NOMO-1 treated with dmso at 0.1 percent for 144 hours (cell line): Measurements from ENCODE around the gene C6orf120.

Source experiments
- DNase-seq: peaks from one replicate; lab custom pipeline; 2025; ENCODE audit not compliant: unreplicated experiment; lab: John Stamatoyannopoulos, UW

C6orf120 gene

DNA sequence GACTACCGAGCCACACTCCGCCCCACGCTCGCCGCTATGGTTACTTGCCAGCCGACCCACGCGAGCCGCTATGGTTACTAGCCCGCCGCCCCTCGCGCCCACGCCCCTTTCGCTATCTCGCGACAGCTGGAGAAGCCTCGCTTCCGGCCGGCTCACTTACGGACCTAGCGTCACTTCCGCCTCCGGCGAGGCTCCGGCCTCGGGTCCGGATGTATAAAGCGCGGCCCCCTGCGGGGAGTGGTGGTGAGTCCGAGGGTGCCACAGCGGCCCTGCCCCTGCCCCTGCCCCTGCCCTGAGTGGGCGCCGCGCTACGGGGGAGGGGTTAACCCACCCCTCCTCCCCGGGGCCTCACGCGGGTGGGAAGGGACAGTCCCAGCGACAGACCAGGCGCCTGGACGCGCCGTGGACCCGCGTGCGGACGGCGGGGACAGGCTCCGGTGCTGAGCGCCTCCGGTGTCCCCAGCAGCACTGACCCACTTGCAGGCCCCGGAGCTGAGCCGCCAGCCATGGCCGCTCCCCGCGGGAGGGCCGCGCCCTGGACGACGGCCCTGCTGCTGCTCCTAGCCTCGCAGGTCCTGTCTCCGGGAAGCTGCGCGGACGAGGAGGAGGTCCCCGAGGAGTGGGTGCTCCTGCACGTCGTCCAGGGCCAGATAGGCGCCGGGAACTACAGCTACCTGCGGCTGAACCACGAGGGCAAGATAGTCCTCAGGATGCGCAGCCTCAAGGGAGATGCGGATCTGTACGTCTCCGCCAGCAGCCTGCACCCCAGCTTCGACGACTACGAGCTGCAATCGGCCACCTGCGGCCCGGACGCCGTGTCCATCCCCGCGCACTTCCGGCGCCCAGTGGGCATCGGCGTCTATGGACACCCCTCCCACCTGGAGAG is at the start of gene C6orf120, which contains the start of gene WDR27:
Gene C6orf120 (plus strand): TSS at position 173 of the 886 bp plus-strand sequence. CDS start 334 bp downstream, at position 507.
Gene WDR27 (minus strand): TSS at position 76 of the 886 bp plus-strand sequence. CDS start 13,024 bp downstream, outside the sequence.
- peak; percentile 93 for DNase-seq

GRCh38 chr6:169652896-169653295 is 49.0 kb upstream of the C6orf120 start:
- no peak for DNase-seq

DNA sequence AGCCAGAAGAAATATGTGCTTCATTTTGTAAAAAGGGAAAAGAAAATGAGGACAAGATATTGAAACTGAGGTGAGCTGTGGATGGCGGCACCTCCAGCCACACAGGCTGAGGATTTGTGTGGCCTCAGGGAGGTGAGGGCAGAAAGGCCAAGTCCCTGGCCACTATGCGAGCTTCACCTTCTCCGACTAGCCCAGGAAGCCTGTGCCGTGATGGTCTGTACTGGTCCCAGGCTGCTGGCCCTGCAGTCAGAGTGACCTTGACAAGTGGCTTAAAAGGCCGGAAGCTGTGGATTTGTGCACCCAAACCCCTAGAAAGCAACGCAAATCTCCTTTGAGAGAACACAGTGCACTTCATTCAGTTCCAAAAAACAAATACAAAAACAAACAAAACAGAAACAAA is 48.2 kb upstream of the C6orf120 start:
- no peak for DNase-seq

DNA sequence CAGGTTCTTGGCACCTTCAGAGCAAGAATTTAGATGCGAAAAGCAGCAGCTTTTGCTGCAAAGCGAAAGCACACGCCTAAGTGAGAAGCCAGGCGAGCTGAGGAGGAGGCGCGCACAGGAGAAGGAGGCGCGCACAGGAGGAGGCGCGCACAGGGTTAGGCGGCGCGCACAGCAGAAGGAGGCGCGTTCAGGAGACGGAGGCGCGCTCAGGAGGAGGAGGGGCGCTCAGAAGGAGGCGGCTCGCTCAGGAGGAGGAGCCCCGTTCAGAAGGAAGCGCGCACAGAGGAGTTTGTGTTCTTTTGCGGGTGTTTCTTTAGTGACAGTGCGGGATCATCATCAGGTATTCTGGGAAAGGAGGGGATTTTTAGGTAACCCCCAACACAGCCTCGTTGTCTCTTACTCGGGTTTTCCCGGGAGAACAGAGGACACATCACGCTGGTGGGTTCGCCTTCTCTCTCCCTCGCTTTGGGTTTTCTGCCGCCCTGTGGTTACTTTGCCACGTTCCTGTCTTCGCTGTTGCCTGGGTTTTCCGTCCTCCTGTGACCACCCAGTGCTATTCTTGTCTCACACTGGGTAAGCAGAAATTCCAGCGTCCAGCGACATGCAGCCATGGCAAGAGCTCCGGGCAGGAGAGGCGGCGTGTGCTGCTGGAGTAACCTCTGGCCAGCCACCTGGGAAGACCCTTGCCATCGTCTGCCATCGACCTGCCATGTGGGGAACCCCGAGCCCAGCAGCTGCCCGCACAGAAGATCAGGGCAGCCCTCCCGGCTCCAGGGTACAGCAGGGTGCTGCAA is 47.1 kb upstream of the C6orf120 start:
- DNase-seq, result no peak

DNA sequence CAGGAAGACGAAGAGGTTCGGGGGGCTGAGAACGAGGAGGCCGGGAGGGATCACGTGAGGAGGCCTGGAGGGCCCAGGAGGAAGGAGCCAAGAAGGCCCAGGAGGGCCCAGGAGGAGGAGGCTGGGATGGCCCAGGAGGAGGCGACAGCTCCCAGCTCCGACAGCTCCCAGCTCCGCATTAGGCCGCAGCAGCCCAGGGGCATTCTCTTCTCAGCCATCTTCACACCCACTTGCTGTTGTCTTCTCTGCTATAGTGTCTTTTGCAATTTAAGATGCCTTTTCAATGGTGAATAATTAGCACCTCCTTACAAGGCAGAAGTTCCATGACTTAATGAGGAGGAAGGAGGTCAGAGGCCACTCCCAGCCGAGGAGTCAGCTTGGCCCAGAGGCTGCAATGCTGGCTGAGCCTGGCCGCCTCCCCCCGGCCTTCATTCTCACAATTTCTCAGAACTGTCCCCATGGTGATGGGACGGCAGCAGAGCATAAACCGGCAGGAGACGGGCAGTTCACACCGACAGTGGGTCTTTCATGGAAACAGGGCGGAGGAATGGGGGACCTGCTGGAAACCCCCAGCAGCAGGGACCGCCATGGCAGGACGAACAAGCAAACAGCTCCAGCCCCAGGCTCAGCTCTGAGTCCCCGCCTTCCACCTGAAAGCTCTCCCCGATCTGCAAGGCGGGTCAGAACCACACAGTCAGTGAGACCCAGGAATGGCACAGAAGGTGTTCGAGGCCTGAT is 45.2 kb upstream of the C6orf120 start:
- DNase-seq, result no peak

DNA sequence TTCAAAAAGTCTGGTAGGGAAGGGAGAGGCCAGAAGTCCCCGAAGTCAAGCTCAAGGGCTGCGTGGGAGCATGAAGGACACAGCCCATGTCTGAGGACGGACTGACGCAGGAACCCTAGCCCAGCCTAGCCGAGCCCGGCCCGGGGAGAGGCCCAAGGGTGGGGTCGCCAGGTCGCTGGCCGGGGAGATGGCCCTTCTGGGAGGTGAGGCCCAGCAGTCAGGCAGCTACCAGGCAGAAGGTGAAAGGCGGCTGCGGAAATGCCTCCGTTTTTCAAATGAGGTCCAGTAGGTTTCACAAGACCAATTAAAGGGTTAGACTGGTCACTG is 44.7 kb upstream of the C6orf120 start:
- no peak for DNase-seq

- no peak for DNase-seq
Measured at GRCh38 chr6:169659820-169660610, 41.9 kb upstream of the C6orf120 start.

- DNase-seq, result no peak
Measured at GRCh38 chr6:169660751-169661390, 41.1 kb upstream of the C6orf120 start.

DNA sequence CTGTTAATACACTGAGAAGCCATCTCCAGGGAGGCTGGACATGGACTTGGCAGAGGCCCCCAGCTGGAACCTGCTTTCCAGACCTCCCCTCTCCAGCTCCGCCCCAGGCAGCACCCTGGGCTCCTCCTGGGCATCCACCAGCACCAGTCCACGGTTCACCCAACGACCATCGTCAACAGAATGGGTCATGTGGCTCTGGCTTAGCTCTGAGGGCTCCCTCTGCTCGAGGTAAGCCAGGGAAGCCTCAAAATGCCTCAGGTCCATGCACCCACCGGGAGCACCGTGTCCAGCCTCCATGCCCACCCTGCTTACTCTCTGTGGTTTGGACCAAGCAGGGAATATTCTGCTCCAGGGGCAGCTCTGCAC is 40.6 kb upstream of the C6orf120 start:
- no peak for DNase-seq

GRCh38 chr6:169663468-169663867 is 38.5 kb upstream of the C6orf120 start:
- DNase-seq, result no peak

GRCh38 chr6:169664227-169664626 is 37.7 kb upstream of the C6orf120 start:
- no peak for DNase-seq

GRCh38 chr6:169665289-169665688 is 36.6 kb upstream of the C6orf120 start:
- DNase-seq, result no peak

DNA sequence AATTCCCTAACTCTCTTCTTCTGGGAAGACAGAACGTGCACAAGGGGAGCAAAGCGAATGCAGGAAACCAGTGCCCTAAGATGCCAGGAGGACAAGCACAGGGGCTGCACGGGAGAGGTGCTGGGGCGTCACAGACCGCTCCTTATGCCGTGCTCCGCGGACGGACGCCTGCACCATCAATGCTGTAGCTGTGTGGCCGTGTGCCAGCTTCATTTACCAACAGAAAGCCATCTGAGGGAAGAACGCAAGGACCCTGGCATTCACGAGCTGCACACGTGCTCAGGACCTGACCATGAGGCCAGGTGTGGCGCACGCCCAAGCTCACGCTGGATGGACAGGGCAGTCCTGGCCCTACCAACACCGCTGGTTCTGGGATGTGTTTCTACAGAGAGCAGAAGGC is 35.5 kb upstream of the C6orf120 start:
- no peak for DNase-seq

DNA sequence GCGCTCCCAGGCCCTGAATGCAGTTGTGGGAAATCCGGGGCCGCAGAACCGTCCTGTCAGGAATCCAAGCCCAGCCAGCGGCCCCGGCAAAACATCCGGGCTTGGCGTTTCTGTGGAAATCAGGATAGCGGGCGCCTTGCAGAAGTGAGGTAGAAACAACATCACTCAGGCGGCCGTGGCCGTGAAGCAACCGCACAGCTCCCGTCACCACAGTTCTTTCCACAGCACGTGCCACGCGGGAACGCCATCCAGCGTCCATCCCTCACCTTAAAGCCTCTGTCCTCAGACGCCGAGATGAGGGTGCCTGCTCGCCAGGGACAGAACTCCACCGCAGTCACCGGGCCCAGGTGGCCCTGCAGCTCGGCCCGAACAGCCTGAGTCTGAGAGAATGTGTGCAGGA is 34.2 kb upstream of the C6orf120 start:
- DNase-seq, result no peak

- no peak for DNase-seq
Measured at GRCh38 chr6:169668203-169668847, 33.6 kb upstream of the C6orf120 start.

DNA sequence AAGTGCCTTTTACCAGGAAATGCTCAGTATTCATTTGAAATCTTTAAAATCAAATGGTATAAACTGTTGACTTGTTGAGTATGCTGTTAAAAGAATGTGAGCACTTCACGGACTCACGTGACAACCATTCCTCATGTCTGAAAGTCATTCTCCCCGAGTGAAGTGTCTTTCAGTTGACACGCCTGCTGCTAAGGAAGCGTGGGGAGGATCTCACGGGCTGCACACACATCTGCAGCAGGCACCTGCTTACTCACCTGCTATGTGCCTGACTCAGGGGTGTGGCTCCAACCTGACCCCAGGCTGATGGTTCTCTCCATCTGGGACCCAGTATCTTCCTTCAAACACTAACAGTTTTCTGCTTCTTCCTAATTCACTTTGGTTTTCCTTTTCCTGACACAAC is 32.8 kb upstream of the C6orf120 start:
- DNase-seq, result no peak

GRCh38 chr6:169669889-169670288 is 32.0 kb upstream of the C6orf120 start:
- DNase-seq, result peak; percentile 1

- no peak for DNase-seq
Measured at GRCh38 chr6:169671563-169671962, 30.4 kb upstream of the C6orf120 start.

DNA sequence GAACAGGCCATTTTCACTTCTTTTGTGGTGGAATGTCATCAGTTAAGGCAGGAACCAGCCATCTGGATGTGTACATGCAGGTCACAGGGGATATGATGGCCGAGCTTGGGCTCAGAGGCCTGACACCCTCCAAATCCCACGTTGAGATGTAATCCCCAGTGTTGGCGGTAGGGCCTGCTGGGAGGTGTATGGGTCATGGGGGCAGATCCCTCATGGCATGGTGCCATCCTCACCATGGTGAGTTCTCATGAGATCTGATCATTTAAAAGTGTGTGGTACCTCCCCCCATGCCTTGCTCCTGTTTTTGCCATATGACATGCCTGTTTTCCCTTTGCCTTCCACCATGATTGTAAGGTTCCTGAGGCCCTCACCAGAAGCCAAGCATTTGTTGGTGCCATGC is 26.9 kb upstream of the C6orf120 start:
- DNase-seq, result no peak

DNA sequence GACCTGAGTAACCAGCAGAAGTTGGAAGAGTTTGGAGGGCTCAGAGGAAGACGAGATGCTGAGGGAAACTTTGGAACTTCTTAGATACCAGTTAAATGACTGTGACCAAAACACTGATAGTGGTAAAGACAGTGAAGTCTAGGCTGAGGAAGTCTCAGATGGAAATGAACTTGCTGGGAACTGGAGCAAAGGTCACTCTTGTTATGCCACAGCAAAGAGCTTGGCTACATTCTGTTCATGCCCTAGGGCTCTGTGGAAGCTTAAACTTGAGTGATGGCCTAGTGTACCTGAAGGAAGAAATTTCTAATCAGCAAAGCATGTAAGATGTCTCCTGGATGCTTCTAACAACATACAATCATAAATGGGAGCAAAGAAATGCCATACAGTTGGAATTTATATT is 24.8 kb upstream of the C6orf120 start:
- no peak for DNase-seq
